Psoas muscle (tissue), 8 donors: ENCODE results near the gene SPDYE17. TPM values are rescaled to one million over a fixed set of nuclear protein-coding genes. Genes with fewer than 3 reads are reported as not detected.
A peak's percentile ranks its signal among the peaks of the same experiment; 100 is the strongest.
"Not testable (repeated sequence)": the region's sequence is repeated elsewhere in the genome, so short reads cannot be mapped to it uniquely, and the experiment has no call there.

ENCODE experiments used
- ATAC-seq, 4 donors: fragments of 200-7000 bp; cut with Tn5 transposase; one replicate each; pipeline ENCODE4 v1.9.1; 2020; ENCODE audit warnings: moderate library complexity in 3 of 4, mild to moderate bottlenecking in 2 of 4
- DNase-seq, 2 donors: peaks; one replicate each; pipeline ENCODE4 v3.0.0-alpha.2; 2020
- H3K27ac ChIP-seq: fragments of 200-600 bp; one replicate; pipeline ENCODE4 v1.8.0; 2022
- H3K27me3 ChIP-seq, 3 donors: fragments of 200-600 bp in 1 of 3; one replicate each; pipeline versions ENCODE4 v1.6.1 to v1.8.0; 2013 to 2022; ENCODE audit warnings: low read length in 2 of 3, mild to moderate bottlenecking in 2 of 3, moderate library complexity in 1 of 3; ENCODE audit not compliant: insufficient read depth in 3 of 3
- H3K36me3 ChIP-seq, 2 donors: fragments of 200-600 bp in 1 of 2; one replicate each; pipeline versions ENCODE4 v1.6.1 to v1.8.0; 2013 to 2022; ENCODE audit warnings: low read depth in 1 of 2, mild to moderate bottlenecking in 1 of 2, moderate library complexity in 1 of 2; ENCODE audit not compliant: insufficient read depth in 1 of 2
- H3K4me1 ChIP-seq: fragments of 200-600 bp; one replicate; pipeline ENCODE4 v1.8.0; 2022
- H3K4me3 ChIP-seq: fragments of 200-600 bp; one replicate; pipeline ENCODE4 v1.8.0; 2022; ENCODE audit warnings: mild to moderate bottlenecking
- H3K9me3 ChIP-seq: fragments of 200-600 bp; one replicate; pipeline ENCODE4 v1.8.0; 2022
- WGBS, 3 donors: extraction: QIAGEN DNeasy Blood & Tissue Kit; methylation state at CpG; one replicate each; pipeline versions ENCODE4 v1.1.6 to v1.1.7; 2013; 5-methylcytosine and 5-hydroxymethylcytosine counted together
- intact Hi-C, 2 donors: fragments of 100-400 bp; cut with DNase I; formaldehyde crosslinking; loops; one replicate each; pipeline versions ENCODE4 v1.11.0 to v1.14.2; 2022
- long read RNA-seq, 2 donors: library from polyadenylated mRNA; unstranded; transcript quantifications; one replicate each; pipeline ENCODE4 v2.0.0, GENCODE V29; 2021
- polyA plus RNA-seq, 3 donors: library from polyadenylated mRNA; stranded (reverse); fragments of 200-250 nt; gene quantifications; one replicate each; pipeline ENCODE4 v1.2.3, GENCODE V29; 2013
- total RNA-seq, 4 donors: library from RNA; stranded (reverse); fragmentation: NEBNext Ultra II Directional in 2 of 4; extraction: Animal tissue kit (Norgen Biotek cat#: 25700) in 2 of 4; gene quantifications; one replicate each; pipeline versions ENCODE4 v1.2.1 to v1.2.4, GENCODE V29; 2021 to 2023
- donor health status: healthy with polysubstance abuse.
- donor health status: DM: no; HTN: no; CAD: no; lungs with moderate emphysema.
- donor health status: Bipolar disorder and iron deficiency.
- donor health status: healthy.
- donor health status: DM: yes; HTN: yes; CAD: no.
- donor health status: DM: no; HTN: no; CAD: no.
- donor health status: DM: no; HTN: no; CAD: no.
- donor health status: DM: yes; HTN: yes; CAD: no.

The SPDYE17 gene
- total RNA-seq: not detected
- not detected for polyA plus RNA-seq
- long read RNA-seq, donor 1: 0 reads
- long read RNA-seq, donor 2, partial matches to known transcripts: 0 of 1 reads
- long read RNA-seq, donor 2, other reads (novel, unspliced or antisense): 1 of 1 reads

- DNase-seq, H3K4me1 ChIP-seq, H3K9me3 ChIP-seq, ATAC-seq, intact Hi-C loops, H3K36me3 ChIP-seq, H3K4me3 ChIP-seq, H3K27me3 ChIP-seq, H3K27ac ChIP-seq: not testable (repeated sequence)
- WGBS, 3 donors: 93 to 100% (median 94%) methylated on average over 1 to 7 of the region's 8 CpGs
Observed at GRCh38 chr7:77032261-77032660, at the start of gene SPDYE17. SPDYE17 (minus strand) TSS chr7:77032361; CDS start chr7:77030570, 1,791 bp downstream.

- H3K27me3 ChIP-seq, H3K4me3 ChIP-seq, ATAC-seq, H3K27ac ChIP-seq, H3K9me3 ChIP-seq, H3K4me1 ChIP-seq, intact Hi-C loops, H3K36me3 ChIP-seq, DNase-seq: not testable (repeated sequence)
- WGBS, 3 donors: 89 to 100% (median 92%) methylated on average over 2 of the region's 2 CpGs
Observed at GRCh38 chr7:77080236-77080635, 48.1 kb upstream of the SPDYE17 start.

GRCh38 chr7:77079624-77080023 lies 47.5 kb upstream of the SPDYE17 start:
- H3K4me1 ChIP-seq, H3K27me3 ChIP-seq, DNase-seq, intact Hi-C loops, H3K4me3 ChIP-seq, H3K36me3 ChIP-seq, H3K9me3 ChIP-seq, H3K27ac ChIP-seq: not testable (repeated sequence)
- WGBS, 3 donors: 55 to 85% (median 77%) methylated on average over 3 to 5 of the region's 5 CpGs
- peak in 1 of 4 donors; percentile 20 for ATAC-seq

- H3K27me3 ChIP-seq, H3K27ac ChIP-seq, H3K9me3 ChIP-seq, H3K4me1 ChIP-seq, H3K36me3 ChIP-seq, DNase-seq, intact Hi-C loops, H3K4me3 ChIP-seq: not testable (repeated sequence)
- peak in 3 of 4 donors; percentile 74 to 97 (median 86) for ATAC-seq
Observed at GRCh38 chr7:77079112-77079511, 47.0 kb upstream of the SPDYE17 start.

- intact Hi-C loops: not testable (repeated sequence)
Observed at GRCh38 chr7:77077060-77077459, 44.9 kb upstream of the SPDYE17 start.

GRCh38 chr7:77074786-77075396 lies 42.7 kb upstream of the SPDYE17 start:
- DNase-seq, intact Hi-C loops, H3K27me3 ChIP-seq, H3K4me3 ChIP-seq, H3K27ac ChIP-seq, ATAC-seq, H3K9me3 ChIP-seq, H3K36me3 ChIP-seq, H3K4me1 ChIP-seq: not testable (repeated sequence)
- WGBS, 3 donors: 95 to 98% (median 96%) methylated on average over 3 to 5 of the region's 6 CpGs

More at GRCh38 chr7:77077060-77077459, 44.9 kb upstream of the SPDYE17 start:
- H3K4me1 ChIP-seq, H3K4me3 ChIP-seq, ATAC-seq, H3K27ac ChIP-seq, DNase-seq, H3K27me3 ChIP-seq, H3K36me3 ChIP-seq, H3K9me3 ChIP-seq: not testable (repeated sequence)
- WGBS, 3 donors: 50 to 77% (median 70%) methylated on average over 3 to 5 of the region's 5 CpGs

- intact Hi-C loops, ATAC-seq, H3K4me3 ChIP-seq, H3K36me3 ChIP-seq, DNase-seq, H3K4me1 ChIP-seq, H3K9me3 ChIP-seq, H3K27me3 ChIP-seq, H3K27ac ChIP-seq: not testable (repeated sequence)
- 87 to 98% (median 88%) methylated on average over 5 to 6 of the region's 6 CpGs for WGBS, 3 donors
Observed at GRCh38 chr7:77071108-77071507, 38.9 kb upstream of the SPDYE17 start.

- H3K9me3 ChIP-seq, H3K4me1 ChIP-seq, H3K36me3 ChIP-seq, H3K27me3 ChIP-seq, H3K27ac ChIP-seq, H3K4me3 ChIP-seq, intact Hi-C loops, DNase-seq: not testable (repeated sequence)
- peak in 3 of 4 donors; percentile 34 to 71 (median 50) for ATAC-seq
- WGBS, 3 donors: 42 to 80% (median 46%) methylated on average over 7 of the region's 7 CpGs
Observed at GRCh38 chr7:77065869-77066268, 33.7 kb upstream of the SPDYE17 start.

GRCh38 chr7:77063732-77064131 lies 31.6 kb upstream of the SPDYE17 start:
- 83 to 97% (median 97%) methylated on average over 3 to 4 of the region's 4 CpGs for WGBS, 3 donors
- not testable (repeated sequence) for DNase-seq

GRCh38 chr7:77062557-77062956 lies 30.4 kb upstream of the SPDYE17 start, which contains the start of gene SPDYE18:
SPDYE18 (minus strand) TSS chr7:77062558; CDS start chr7:77060512, 2,046 bp downstream.
- H3K27me3 ChIP-seq, H3K9me3 ChIP-seq, H3K4me1 ChIP-seq, H3K36me3 ChIP-seq, H3K4me3 ChIP-seq, DNase-seq, ATAC-seq, intact Hi-C loops, H3K27ac ChIP-seq: not testable (repeated sequence)
- WGBS, 3 donors: 72 to 84% (median 83%) methylated on average over 4 of the region's 4 CpGs

More at GRCh38 chr7:77063732-77064131, 31.6 kb upstream of the SPDYE17 start:
- H3K27ac ChIP-seq, intact Hi-C loops, H3K36me3 ChIP-seq, H3K9me3 ChIP-seq, H3K27me3 ChIP-seq, H3K4me3 ChIP-seq, H3K4me1 ChIP-seq: not testable (repeated sequence)
- ATAC-seq: peak in 1 of 4 donors; percentile 44

GRCh38 chr7:77026349-77026748 lies 5.8 kb downstream of the SPDYE17 start:
- DNase-seq, H3K4me3 ChIP-seq, ATAC-seq, intact Hi-C loops, H3K9me3 ChIP-seq, H3K36me3 ChIP-seq, H3K4me1 ChIP-seq, H3K27ac ChIP-seq, H3K27me3 ChIP-seq: not testable (repeated sequence)
- WGBS, 3 donors: 94 to 99% (median 96%) methylated on average over 7 of the region's 10 CpGs
